Measurements from ENCODE around the gene LAMB3. TPM values are rescaled to one million over a fixed set of nuclear protein-coding genes. Genes with fewer than 3 reads are reported as not detected.

Gene LAMB3
- total and polyA plus RNA-seq, 10 of the 15 experiments (the other 5 are each of a cell fraction or from before 2014, with no cell fraction given), result 0.04 to 1.8 (median 0.10) TPM; not detected in 1

GRCh38 chr1:209612646-209613399 is 39.4 kb downstream of the LAMB3 start:
- DNase-seq (ENCODE audit: low read depth, low spot score) (no peak), FAIRE-seq (no peak), ATAC-seq (no peak)
- Histone ChIP-seq H3K9me3 (replicated peaks; ENCODE audit: control insufficient read depth, insufficient read depth, low read length) (no peaks in the 10 kb centered on the region), H3K4me1 (ENCODE audit: control insufficient read depth, insufficient read depth, low read length) (peaks cover 3% of the 10 kb centered on the region), H3K36me3 (ENCODE audit: control insufficient read depth in 2 of 2, insufficient read depth in 2 of 2, low read length in 1 of 2) (no peaks in the 10 kb centered on the region), H3K4me2 (ENCODE audit: control insufficient read depth, insufficient read depth) (no peak overlapping the region), H2AFZ (ENCODE audit: control insufficient read depth, low read depth, low read length) (no peak overlapping the region), H3K79me2 (ENCODE audit: control insufficient read depth, insufficient read depth, low read length) (no peaks in the 10 kb centered on the region), H3K4me3 (no peak overlapping the region), H4K20me1 (ENCODE audit: control insufficient read depth, insufficient read depth) (no peaks in the 10 kb centered on the region), H3K27me3 (replicated peaks in 1 of 2; ENCODE audit: control insufficient read depth in 2 of 2, insufficient read depth in 2 of 2, low read length in 1 of 2) (peaks cover 1 to 7% of the 10 kb centered on the region in 2 experiments; a peak in 2 of 4 replicates), H3K27ac (ENCODE audit: control insufficient read depth, insufficient read depth) (no peak overlapping the region), H3K9ac (ENCODE audit: control insufficient read depth, insufficient read depth, low read length) (no peak overlapping the region)
- WGBS (ENCODE audit: insufficient coverage, insufficient replicate concordance, low lambda C conversion rate, missing lambda C conversion rate), result 26% methylated on average over 12 of the region's 12 CpGs
- TF ChIP-seq HCFC1 (IDR thresholded peaks at IDR 0.05; ENCODE audit: low read length), result no peak
- no peak for TF ChIP-seq GATAD2B (conservative IDR thresholded peaks at IDR 0.05; ENCODE audit: low read depth)
- TF ChIP-seq SP1 (IDR thresholded peaks at IDR 0.05; ENCODE audit: low read depth, low read length), result no peak
- no peak for TF ChIP-seq KDM1A (IDR thresholded peaks at IDR 0.05; ENCODE audit: borderline replicate concordance)
- no peak for TF ChIP-seq RBBP5 (conservative IDR thresholded peaks at IDR 0.05)
- TF ChIP-seq BRCA1 (IDR thresholded peaks at IDR 0.05; ENCODE audit: low read depth, low read length), result no peak
- no peak for TF ChIP-seq ZNF592 (IDR thresholded peaks at IDR 0.05)
- no peak for TF ChIP-seq PML (IDR thresholded peaks at IDR 0.05; ENCODE audit: low read length)
- TF ChIP-seq KLF5 (IDR thresholded peaks at IDR 0.05; ENCODE audit: partially characterized antibody), result no peak
- BruUV-seq (replicated peaks), result no TSS peak
- ChIA-PET POLR2A (interaction anchor here (1.6 kb wide), 1 partner anchor 62 kb away, joined by 3 read pairs; the partner anchor contains the start of gene G0S2), RAD21 (ENCODE audit: unreplicated experiment) (no interaction called here), SMC1A (ENCODE audit: uncharacterized antibody, unreplicated experiment) (interaction anchor here (2.9 kb wide), 1 partner anchor 11 kb away, joined by 9 read pairs; no protein-coding TSS in a partner anchor), CTCF (interaction anchor here (1.1 to 15.5 kb wide), 6 partner anchors 10 to 136 kb away, joined by 3 to 211 read pairs (median 7); no protein-coding TSS in a partner anchor)
- in situ Hi-C loops (cut with MboI), result no loop called here
- intact Hi-C loops (cut with micrococcal nuclease; ENCODE audit: unreplicated experiment), result no loop called here
